Measurements from ENCODE around the gene LHX4. TPM values are rescaled to one million over a fixed set of nuclear protein-coding genes. Genes with fewer than 3 reads are reported as not detected.

LHX4 gene
- total RNA-seq, 4 donors from 2014 or later: not detected

DNA sequence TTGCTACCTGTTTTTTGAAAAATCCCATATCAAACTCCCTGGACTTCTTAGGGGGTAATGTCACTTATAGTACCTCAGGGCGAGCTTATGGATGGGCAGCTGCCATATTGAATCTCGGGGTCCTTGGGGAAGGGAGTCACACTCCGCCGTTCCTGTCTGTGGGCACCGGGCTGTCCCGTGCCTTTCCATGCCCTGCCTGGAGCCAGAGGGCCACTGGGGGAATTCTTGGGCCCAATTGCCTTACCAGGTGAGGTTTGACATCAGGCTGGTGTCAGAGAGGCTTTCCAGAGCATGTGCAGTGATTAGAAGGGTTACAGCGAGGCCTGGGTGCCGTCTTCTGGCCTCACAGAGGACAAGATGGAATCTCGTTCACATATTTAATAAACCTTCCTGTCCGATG lies 46.6 kb upstream of the LHX4 start:
- H3K9me3 ChIP-seq: no peaks in the 10 kb centered on the region
- DNase-seq: peak in 1 of 2 donors; percentile 4
- no peak overlapping the region for H3K4me3 ChIP-seq
- H3K36me3 ChIP-seq: peaks cover 0 to 71% of the 10 kb centered on the region in 2 donors
- no peak for TF ChIP-seq POLR2A (IDR thresholded peaks at IDR 0.05)
- TF ChIP-seq, protein P1, sequence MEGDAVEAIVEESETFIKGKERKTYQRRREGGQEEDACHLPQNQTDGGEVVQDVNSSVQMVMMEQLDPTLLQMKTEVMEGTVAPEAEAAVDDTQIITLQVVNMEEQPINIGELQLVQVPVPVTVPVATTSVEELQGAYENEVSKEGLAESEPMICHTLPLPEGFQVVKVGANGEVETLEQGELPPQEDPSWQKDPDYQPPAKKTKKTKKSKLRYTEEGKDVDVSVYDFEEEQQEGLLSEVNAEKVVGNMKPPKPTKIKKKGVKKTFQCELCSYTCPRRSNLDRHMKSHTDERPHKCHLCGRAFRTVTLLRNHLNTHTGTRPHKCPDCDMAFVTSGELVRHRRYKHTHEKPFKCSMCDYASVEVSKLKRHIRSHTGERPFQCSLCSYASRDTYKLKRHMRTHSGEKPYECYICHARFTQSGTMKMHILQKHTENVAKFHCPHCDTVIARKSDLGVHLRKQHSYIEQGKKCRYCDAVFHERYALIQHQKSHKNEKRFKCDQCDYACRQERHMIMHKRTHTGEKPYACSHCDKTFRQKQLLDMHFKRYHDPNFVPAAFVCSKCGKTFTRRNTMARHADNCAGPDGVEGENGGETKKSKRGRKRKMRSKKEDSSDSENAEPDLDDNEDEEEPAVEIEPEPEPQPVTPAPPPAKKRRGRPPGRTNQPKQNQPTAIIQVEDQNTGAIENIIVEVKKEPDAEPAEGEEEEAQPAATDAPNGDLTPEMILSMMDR (IDR thresholded peaks at IDR 0.05 in 4 of 5, conservative IDR thresholded peaks at IDR 0.05 in 1 of 5): no peak
- in situ Hi-C loops (cut with MboI; ENCODE audit: low sequenced_read_pairs in 4 of 4) (loop anchor here in 3 of 4 donors (25.0 kb wide), 2 partner anchors 96 to 471 kb away; no protein-coding TSS in a partner anchor), intact Hi-C loops (cut with DNase I; ENCODE audit: low total_unique reads) (no loop called here)
- ATAC-seq: no peak
- H3K4me1 ChIP-seq: peaks cover 0 to 4% of the 10 kb centered on the region in 2 donors
- no peak overlapping the region for H3K27ac ChIP-seq
- no peaks in the 10 kb centered on the region for H3K27me3 ChIP-seq

DNA sequence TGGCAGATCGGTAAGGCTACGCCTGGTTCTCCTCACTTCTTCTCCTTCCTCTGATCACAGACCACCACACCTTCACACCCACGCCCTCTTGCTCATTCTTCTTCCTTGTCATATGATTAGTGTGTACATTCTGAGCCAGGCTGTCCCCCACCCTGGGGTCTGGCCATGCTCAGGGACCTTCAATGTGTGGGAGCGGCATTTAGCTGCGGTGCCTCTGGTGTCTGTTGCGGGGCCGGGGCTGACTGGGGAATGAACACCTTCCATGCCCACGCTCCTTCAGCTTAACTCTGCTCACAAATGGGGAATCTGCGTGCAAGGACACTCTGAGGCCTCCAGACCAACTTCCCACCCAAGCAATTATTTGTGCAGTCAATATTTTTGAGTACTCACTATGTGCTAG lies 46.0 kb upstream of the LHX4 start:
- no peaks in the 10 kb centered on the region for H3K27me3 ChIP-seq
- TF ChIP-seq POLR2A (IDR thresholded peaks at IDR 0.05): no peak
- TF ChIP-seq, protein P1 (IDR thresholded peaks at IDR 0.05 in 4 of 5, conservative IDR thresholded peaks at IDR 0.05 in 1 of 5): no peak
- no peak overlapping the region for H3K4me3 ChIP-seq
- H3K27ac ChIP-seq: no peak overlapping the region
- peaks cover 0 to under 1% of the 10 kb centered on the region in 2 donors for H3K4me1 ChIP-seq
- in situ Hi-C loops (cut with MboI; ENCODE audit: low sequenced_read_pairs in 4 of 4) (loop anchor here in 3 of 4 donors (25.0 kb wide), 2 partner anchors 97 to 472 kb away; no protein-coding TSS in a partner anchor), intact Hi-C loops (cut with DNase I; ENCODE audit: low total_unique reads) (no loop called here)
- DNase-seq (peak in 1 of 2 donors; percentile 4), ATAC-seq (no peak)
- H3K9me3 ChIP-seq: no peaks in the 10 kb centered on the region
- peaks cover 0 to 77% of the 10 kb centered on the region in 2 donors for H3K36me3 ChIP-seq

DNA sequence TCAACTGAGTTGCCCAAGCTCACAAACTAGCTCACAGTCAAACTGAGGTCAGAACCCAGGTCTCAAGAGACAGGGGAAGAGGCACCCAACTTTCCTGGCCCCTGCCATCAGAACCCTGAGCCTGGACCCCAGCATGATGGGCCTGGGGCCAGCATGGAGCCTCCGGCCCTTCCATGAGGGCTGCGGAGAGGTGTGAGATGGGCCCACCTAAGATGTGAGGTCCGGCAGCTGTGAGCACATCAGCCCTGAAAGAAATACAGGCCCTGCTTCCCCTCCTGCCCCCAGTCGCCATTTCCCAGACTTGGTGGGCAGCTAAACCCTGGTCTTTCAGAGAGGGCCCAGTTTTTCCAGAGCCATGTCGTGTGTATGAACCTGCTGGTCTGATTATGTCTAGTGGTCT lies 44.8 kb upstream of the LHX4 start:
- TF ChIP-seq, protein P1 (IDR thresholded peaks at IDR 0.05 in 4 of 5, conservative IDR thresholded peaks at IDR 0.05 in 1 of 5): no peak
- TF ChIP-seq POLR2A (IDR thresholded peaks at IDR 0.05): no peak
- ATAC-seq (no peak), DNase-seq (no peak)
- no peak overlapping the region for H3K4me3 ChIP-seq
- H3K4me1 ChIP-seq: no peaks in the 10 kb centered on the region
- H3K27ac ChIP-seq: no peak overlapping the region
- intact Hi-C loops (cut with DNase I; ENCODE audit: low total_unique reads) (no loop called here), in situ Hi-C loops (cut with MboI; ENCODE audit: low sequenced_read_pairs in 4 of 4) (loop anchor here in 3 of 4 donors (25.0 kb wide), 2 partner anchors 98 to 473 kb away; no protein-coding TSS in a partner anchor)
- no peaks in the 10 kb centered on the region for H3K27me3 ChIP-seq
- peaks cover 0 to 85% of the 10 kb centered on the region in 2 donors for H3K36me3 ChIP-seq
- H3K9me3 ChIP-seq: no peaks in the 10 kb centered on the region

DNA sequence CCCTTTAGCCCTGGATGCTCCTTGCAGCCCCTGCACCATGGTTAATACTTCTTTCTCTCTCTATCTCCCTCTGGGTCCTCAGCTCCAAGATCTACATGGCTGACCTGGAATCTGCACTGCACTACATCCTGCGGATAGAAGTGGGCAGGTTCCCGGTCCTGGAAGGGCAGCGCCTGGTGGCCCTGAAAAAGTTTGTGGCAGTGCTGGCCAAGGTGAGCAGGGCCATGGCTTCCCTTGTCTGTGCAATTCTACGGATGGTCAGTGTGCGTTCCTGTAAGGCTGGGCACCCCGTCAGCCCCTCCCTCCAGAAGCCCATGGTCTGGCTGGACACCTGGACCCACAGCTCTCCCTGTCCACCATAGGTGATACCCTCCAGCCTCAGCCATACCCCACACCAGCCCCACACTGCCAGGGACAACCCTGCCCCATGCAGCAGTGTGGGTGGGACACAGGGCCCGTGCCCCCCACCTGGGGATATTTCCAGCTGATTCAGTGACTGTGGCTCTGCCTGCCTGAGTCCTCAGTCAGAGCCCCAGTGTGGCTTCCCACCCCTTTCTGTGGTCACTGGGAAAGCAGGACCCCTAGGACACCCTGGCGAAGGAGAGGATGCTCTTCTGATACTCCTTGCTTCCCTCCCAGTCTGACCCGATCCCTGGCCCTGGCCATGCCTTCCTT lies 44.0 kb upstream of the LHX4 start:
- H3K9me3 ChIP-seq: no peaks in the 10 kb centered on the region
- H3K4me1 ChIP-seq: no peaks in the 10 kb centered on the region
- no peak for DNase-seq
- H3K36me3 ChIP-seq: peaks cover 2 to 89% of the 10 kb centered on the region in 2 donors
- TF ChIP-seq, protein P1 (IDR thresholded peaks at IDR 0.05 in 4 of 5, conservative IDR thresholded peaks at IDR 0.05 in 1 of 5): no peak
- TF ChIP-seq POLR2A (IDR thresholded peaks at IDR 0.05): no peak
- no peak for ATAC-seq
- in situ Hi-C loops (cut with MboI; ENCODE audit: low sequenced_read_pairs in 4 of 4) (loop anchor here in 3 of 4 donors (25.0 kb wide), 2 partner anchors 99 to 474 kb away; no protein-coding TSS in a partner anchor), intact Hi-C loops (cut with DNase I; ENCODE audit: low total_unique reads) (no loop called here)
- H3K27ac ChIP-seq: no peak overlapping the region
- no peak overlapping the region for H3K4me3 ChIP-seq
- no peaks in the 10 kb centered on the region for H3K27me3 ChIP-seq
